ENCODE data around the gene NT5C1B.

DNA sequence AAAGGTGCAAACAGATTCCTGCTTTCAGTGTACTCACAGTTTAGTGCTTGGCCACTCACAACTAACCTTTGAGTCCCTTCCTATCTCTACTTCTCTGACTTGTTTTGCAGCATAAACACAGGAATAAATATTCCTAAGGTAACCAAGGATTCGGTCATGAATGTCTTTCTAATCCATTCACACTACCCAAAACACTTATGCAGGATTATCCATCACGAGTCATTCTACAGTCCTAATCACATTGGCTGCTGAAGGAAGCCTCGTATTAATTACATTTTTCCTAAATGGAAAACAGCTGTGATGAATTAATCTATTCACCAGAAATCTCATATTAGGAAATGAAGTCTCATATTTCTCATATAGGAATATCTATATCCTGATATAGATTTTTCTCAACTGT lies 45.2 kb downstream of the NT5C1B start:
- TF ChIP-seq, protein P1, sequence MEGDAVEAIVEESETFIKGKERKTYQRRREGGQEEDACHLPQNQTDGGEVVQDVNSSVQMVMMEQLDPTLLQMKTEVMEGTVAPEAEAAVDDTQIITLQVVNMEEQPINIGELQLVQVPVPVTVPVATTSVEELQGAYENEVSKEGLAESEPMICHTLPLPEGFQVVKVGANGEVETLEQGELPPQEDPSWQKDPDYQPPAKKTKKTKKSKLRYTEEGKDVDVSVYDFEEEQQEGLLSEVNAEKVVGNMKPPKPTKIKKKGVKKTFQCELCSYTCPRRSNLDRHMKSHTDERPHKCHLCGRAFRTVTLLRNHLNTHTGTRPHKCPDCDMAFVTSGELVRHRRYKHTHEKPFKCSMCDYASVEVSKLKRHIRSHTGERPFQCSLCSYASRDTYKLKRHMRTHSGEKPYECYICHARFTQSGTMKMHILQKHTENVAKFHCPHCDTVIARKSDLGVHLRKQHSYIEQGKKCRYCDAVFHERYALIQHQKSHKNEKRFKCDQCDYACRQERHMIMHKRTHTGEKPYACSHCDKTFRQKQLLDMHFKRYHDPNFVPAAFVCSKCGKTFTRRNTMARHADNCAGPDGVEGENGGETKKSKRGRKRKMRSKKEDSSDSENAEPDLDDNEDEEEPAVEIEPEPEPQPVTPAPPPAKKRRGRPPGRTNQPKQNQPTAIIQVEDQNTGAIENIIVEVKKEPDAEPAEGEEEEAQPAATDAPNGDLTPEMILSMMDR (IDR thresholded peaks at IDR 0.05): no peak
- no peak for TF ChIP-seq POLR2A (IDR thresholded peaks at IDR 0.05)
